Peyer's patch (tissue), 4 donors: ENCODE results near the gene NPAS2.

Experiments
- POLR2A ChIP-seq, 2 donors: fragments of 450-650 bp; IDR thresholded peaks; one replicate each; pipeline ENCODE4 v1.5.1; 2017; ENCODE audit warnings: antibody characterized with exemption in 2 of 2, mild to moderate bottlenecking in 2 of 2, moderate library complexity in 2 of 2
- TF ChIP-seq, protein P1 (sequence below), 6 experiments: fragments of 450-650 bp in 4 of 6; fragments of 200-600 bp in 2 of 6; sonication (generic) in 1 of 6; IDR thresholded peaks; one replicate each; pipeline ENCODE4 v1.5.1; 2017 to 2019; ENCODE audit warnings: antibody characterized with exemption in 6 of 6, mild to moderate bottlenecking in 3 of 6, moderate library complexity in 1 of 6

DNA sequence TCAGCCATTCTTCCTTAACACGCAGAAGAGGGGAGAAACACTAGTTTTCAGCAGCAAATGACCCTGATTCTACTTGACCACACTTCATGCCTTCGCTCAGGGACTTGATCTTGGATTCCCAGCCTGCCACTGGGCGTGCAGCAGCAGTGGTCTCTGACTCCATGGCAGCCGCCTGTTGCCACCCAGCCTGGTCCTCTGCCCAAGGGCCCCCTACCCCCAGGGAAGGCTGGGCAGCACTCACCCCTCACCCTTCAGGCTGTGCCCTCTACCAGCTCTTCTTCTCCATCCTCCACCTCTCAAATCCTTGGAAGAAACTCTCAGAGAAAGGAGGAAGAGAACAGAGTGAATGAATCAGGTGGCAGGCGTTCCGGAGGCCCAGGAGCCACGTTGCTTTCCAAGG, 150.1 kb downstream of the NPAS2 start:
- TF ChIP-seq, protein P1, sequence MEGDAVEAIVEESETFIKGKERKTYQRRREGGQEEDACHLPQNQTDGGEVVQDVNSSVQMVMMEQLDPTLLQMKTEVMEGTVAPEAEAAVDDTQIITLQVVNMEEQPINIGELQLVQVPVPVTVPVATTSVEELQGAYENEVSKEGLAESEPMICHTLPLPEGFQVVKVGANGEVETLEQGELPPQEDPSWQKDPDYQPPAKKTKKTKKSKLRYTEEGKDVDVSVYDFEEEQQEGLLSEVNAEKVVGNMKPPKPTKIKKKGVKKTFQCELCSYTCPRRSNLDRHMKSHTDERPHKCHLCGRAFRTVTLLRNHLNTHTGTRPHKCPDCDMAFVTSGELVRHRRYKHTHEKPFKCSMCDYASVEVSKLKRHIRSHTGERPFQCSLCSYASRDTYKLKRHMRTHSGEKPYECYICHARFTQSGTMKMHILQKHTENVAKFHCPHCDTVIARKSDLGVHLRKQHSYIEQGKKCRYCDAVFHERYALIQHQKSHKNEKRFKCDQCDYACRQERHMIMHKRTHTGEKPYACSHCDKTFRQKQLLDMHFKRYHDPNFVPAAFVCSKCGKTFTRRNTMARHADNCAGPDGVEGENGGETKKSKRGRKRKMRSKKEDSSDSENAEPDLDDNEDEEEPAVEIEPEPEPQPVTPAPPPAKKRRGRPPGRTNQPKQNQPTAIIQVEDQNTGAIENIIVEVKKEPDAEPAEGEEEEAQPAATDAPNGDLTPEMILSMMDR (IDR thresholded peaks at IDR 0.05), result no peak
- no peak for TF ChIP-seq POLR2A (IDR thresholded peaks at IDR 0.05)
